Subcutaneous abdominal adipose tissue (tissue), 5 donors: ENCODE results near the gene CFB.
"Not testable (repeated sequence)": the region's sequence is repeated elsewhere in the genome, so short reads cannot be mapped to it uniquely, and the experiment has no call there.

Experiments
- H3K27ac ChIP-seq: one replicate; pipeline ENCODE4 v1.7.0; 2013; ENCODE audit warnings: low read depth, mild to moderate bottlenecking, inconsistent platforms, low read length, moderate library complexity
- H3K27me3 ChIP-seq, 5 donors: one replicate each; pipeline ENCODE4 v1.7.0; 2013; ENCODE audit warnings: low read length in 5 of 5, inconsistent platforms in 1 of 5; ENCODE audit not compliant: control insufficient read depth in 5 of 5, insufficient read depth in 4 of 5
- H3K36me3 ChIP-seq, 5 donors: one replicate each; pipeline ENCODE4 v1.7.0; 2013; ENCODE audit warnings: low read length in 5 of 5; ENCODE audit not compliant: control insufficient read depth in 5 of 5, insufficient read depth in 5 of 5
- H3K4me1 ChIP-seq, 5 donors: one replicate each; pipeline ENCODE4 v1.7.0; 2013; ENCODE audit warnings: low read length in 5 of 5, mild to moderate bottlenecking in 3 of 5, moderate library complexity in 1 of 5; ENCODE audit not compliant: control insufficient read depth in 5 of 5, insufficient read depth in 5 of 5
- H3K4me3 ChIP-seq, 5 donors: one replicate each; pipeline ENCODE4 v1.7.0; 2013; ENCODE audit warnings: low read length in 5 of 5, low read depth in 1 of 5
- H3K9ac ChIP-seq, 5 donors: one replicate each; pipeline ENCODE4 v1.7.0; 2013; ENCODE audit warnings: low read length in 5 of 5, mild to moderate bottlenecking in 4 of 5, moderate library complexity in 3 of 5
- H3K9me3 ChIP-seq, 5 donors: one replicate each; pipeline ENCODE4 v1.7.0; 2013; ENCODE audit warnings: low read length in 5 of 5; ENCODE audit not compliant: control insufficient read depth in 5 of 5
- donor health status: healthy.
- donor health status: healthy.
- donor health status: healthy.
- donor health status: healthy.
- donor health status: healthy.

The CFB gene

DNA sequence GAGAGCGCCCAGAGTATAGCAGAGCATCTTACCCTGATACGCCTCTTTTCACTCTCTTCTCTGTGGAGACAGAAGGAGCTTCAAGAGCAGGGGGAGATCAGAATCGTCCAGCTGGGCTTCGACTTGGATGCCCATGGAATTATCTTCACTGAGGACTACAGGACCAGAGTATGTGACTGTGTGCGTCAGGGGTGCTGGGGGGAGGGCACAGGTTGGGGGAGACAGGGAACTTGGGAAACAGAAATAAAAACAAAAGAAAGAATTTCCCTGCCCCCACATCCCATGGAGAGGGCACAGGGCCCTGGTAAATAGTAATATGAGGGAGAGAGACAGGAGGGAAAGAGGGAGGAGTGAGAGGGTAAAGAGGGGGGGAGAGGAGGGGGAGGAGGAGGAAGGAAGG is 32.9 kb downstream of the CFB start:
- no peak overlapping the region for H3K27ac ChIP-seq
- H3K9me3 ChIP-seq: no peaks in the 10 kb centered on the region
- H3K27me3 ChIP-seq: no peaks in the 10 kb centered on the region
- no peak overlapping the region for H3K4me3 ChIP-seq
- no peaks in the 10 kb centered on the region for H3K4me1 ChIP-seq
- peaks cover 3 to 18% (median 14%) of the 10 kb centered on the region in 5 donors for H3K36me3 ChIP-seq
- no peak overlapping the region for H3K9ac ChIP-seq

DNA sequence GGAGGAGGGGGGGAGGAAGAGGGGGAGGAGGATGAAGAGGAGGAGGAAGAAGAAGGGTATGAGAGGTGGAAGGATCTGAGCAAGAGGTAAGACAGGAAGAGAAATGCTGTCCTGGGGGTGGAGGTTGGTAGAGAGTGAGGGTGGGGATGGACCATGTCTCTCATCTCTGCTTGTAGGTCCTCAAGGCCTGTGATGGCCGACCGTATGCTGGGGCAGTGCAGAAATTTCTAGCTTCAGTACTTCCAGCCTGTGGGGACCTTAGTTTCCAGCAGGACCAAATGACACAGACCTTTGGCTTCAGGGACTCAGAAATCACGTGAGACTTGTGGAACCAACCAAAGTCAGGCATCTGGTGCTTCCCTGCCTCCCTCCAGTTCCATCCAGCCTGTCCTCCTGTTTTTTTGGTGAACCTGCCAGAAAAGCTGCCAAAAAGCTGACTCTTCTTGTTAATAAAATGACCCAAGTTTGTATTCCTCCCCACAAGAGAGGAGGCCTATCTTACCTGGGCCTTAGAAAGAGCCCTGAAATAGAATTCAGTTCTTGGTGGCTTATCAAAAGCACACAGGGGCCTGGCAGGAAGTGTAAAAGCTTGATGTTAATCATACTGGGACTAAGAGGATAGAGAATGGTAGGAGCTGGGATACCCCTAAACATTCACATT is 33.5 kb downstream of the CFB start:
- Histone ChIP-seq H3K9ac (no peak overlapping the region), H3K36me3 (peaks cover 3 to 17% (median 14%) of the 10 kb centered on the region in 5 donors), H3K4me1 (no peaks in the 10 kb centered on the region), H3K27ac (no peak overlapping the region), H3K27me3 (no peaks in the 10 kb centered on the region), H3K4me3 (no peak overlapping the region), H3K9me3 (no peaks in the 10 kb centered on the region)

DNA sequence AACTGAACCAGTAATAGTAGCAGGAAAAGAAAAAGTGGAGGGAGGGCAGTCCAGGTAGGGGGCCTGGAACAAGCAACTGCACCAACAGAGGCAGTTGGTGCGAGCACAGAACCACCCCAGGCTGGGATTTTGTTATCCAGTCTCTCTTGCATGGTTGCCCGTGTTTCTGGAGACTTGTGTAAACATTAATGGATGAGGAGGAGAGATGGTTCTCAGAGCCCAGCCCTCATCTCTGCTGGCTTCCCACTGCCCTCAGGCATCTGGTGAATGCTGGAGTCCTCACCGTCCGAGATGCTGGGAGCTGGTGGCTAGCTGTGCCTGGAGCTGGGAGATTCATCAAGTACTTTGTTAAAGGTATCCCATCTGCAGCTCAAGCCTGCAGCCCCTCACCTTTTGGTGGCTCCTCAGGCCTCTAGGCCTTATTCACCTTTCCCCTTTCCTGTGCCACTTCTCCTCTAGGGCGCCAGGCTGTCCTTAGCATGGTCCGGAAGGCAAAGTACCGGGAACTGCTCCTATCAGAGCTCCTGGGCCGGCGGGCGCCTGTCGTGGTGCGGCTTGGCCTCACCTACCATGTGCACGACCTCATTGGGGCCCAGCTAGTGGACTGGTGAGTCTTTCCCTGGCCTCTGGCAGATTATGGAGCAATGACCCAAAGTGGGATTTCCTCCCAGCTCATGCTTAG is 34.4 kb downstream of the CFB start:
- H3K4me3 ChIP-seq, H3K27ac ChIP-seq, H3K9me3 ChIP-seq: not testable (repeated sequence)

DNA sequence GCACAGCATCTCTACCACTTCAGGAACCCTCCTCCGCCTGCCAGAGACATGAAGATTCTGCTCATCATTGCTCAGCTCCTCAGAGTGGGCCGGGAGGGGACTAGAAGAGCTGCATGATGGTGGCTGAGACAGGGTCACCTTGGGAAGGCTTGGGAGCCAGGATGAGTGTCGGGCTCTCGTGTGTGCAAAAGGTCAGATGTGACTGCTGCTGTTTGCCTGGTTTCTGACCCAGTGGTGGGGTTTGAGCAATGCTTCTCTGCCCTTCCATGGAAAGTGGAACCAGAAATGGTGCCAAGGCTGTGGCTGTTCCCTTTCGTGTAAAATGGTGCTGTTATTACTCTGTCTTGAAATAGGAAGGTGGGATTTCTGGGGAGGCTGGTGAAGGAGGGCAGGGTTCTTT is 35.1 kb downstream of the CFB start:
- not testable (repeated sequence) for H3K9ac ChIP-seq, H3K27ac ChIP-seq

More for the DNA sequence above, 34.4 kb downstream of the CFB start:
- not testable (repeated sequence) for H3K4me1 ChIP-seq, H3K27me3 ChIP-seq, H3K9ac ChIP-seq
- H3K36me3 ChIP-seq: peaks cover 3 to 16% (median 14%) of the 10 kb centered on the region in 5 donors

DNA sequence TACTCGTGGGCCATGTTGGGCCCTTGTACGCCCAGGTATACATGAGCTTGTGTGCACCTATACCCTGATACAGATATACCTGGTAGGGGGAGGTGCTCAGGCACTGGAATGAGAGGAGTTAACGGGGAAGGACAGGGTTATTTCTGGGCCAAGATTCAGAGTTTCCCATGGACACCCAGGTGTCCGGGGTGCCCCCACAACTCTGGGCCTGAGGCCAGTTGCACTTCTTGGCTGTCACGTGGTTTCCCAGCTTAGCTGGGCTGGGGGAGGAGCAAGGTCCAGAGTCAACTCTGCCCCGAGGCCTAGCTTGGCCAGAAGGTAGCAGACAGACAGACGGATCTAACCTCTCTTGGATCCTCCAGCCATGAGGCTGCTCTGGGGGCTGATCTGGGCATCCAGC is 35.8 kb downstream of the CFB start, which contains the start of gene C4A:
TSS of gene C4A (plus strand) at position 314 of the 400 bp plus-strand sequence. CDS start at position 365, 51 bp downstream.
- peaks cover 3 to 16% (median 14%) of the 10 kb centered on the region in 5 donors for H3K36me3 ChIP-seq
- H3K9me3 ChIP-seq, H3K27me3 ChIP-seq, H3K9ac ChIP-seq, H3K4me3 ChIP-seq, H3K27ac ChIP-seq, H3K4me1 ChIP-seq: not testable (repeated sequence)

More for the DNA sequence above, 35.1 kb downstream of the CFB start:
- H3K9me3 ChIP-seq, H3K4me3 ChIP-seq, H3K4me1 ChIP-seq, H3K27me3 ChIP-seq: not testable (repeated sequence)
- H3K36me3 ChIP-seq: peaks cover 3 to 16% (median 14%) of the 10 kb centered on the region in 5 donors

DNA sequence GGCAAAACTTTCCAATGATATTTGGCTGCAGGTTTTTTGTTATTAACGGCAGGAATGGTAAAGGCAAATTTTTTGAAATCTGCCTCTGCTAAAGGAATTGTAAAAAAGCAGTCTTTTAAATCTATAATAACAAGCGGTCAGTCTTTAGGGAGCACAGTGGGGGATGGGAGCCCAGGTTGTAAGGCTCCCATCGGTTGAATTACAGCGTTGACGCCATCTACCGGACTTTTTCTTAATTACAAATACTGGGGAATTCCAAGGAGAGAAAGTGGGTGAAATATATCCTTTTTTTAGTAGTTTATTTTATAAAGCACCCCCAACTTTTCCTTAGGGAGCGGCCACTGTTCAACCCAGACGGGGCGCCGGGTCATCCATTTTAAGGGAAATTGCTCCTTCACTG is 43.5 kb downstream of the CFB start:
- not testable (repeated sequence) for H3K27me3 ChIP-seq, H3K27ac ChIP-seq, H3K9me3 ChIP-seq, H3K4me1 ChIP-seq, H3K36me3 ChIP-seq, H3K4me3 ChIP-seq, H3K9ac ChIP-seq

DNA sequence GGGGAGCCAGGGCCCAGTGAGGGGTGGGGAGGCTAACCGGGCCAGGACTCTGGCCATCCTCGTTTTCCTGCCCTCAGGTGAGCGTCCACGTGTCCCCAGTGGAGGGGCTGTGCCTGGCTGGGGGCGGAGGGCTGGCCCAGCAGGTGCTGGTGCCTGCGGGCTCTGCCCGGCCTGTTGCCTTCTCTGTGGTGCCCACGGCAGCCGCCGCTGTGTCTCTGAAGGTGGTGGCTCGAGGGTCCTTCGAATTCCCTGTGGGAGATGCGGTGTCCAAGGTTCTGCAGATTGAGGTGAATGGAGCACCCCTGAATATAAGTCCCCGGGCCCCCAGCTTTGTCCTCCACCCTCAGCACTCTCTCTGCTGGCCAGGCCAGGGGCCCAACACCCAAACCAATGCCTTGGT is 48.5 kb downstream of the CFB start:
- H3K27me3 ChIP-seq, H3K4me1 ChIP-seq, H3K4me3 ChIP-seq, H3K36me3 ChIP-seq, H3K27ac ChIP-seq, H3K9me3 ChIP-seq, H3K9ac ChIP-seq: not testable (repeated sequence)

DNA sequence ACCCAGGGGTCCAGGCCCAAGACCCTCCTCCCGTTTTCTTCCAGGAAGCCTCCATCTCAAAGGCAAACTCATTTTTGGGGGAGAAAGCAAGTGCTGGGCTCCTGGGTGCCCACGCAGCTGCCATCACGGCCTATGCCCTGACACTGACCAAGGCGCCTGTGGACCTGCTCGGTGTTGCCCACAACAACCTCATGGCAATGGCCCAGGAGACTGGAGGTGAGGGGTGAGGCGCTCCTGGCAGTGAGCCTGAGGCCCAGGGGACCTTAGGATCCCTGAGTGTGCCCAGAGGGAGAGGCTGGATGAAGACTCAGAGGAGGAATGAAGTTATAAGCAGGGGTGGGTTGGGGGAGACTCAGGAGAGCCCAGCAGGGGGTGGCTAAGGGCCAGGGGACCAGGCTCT is 50.5 kb downstream of the CFB start:
- not testable (repeated sequence) for H3K27me3 ChIP-seq, H3K4me3 ChIP-seq, H3K9ac ChIP-seq, H3K27ac ChIP-seq, H3K36me3 ChIP-seq, H3K9me3 ChIP-seq, H3K4me1 ChIP-seq
